OCI-LY7 (cell line): ENCODE results near the gene PTCRA.

Experiments used
- EZH2phosphoT487 ChIP-seq: fragments of 200-600 bp; sonication (generic); IDR thresholded peaks from 2 replicates; pipeline ENCODE4 v1.6.1; 2018; ENCODE audit warnings: low read depth, borderline replicate concordance, mild to moderate bottlenecking, mixed run types, antibody characterized with exemption, low read length, moderate library complexity, mixed read lengths
- TF ChIP-seq, protein P1 (sequence below): fragments of 200-600 bp; sonication (generic); conservative IDR thresholded peaks from 2 replicates; pipeline ENCODE4 v1.5.1; 2014; ENCODE audit warnings: mild to moderate bottlenecking, antibody characterized with exemption, low read length, moderate library complexity, mixed read lengths

DNA sequence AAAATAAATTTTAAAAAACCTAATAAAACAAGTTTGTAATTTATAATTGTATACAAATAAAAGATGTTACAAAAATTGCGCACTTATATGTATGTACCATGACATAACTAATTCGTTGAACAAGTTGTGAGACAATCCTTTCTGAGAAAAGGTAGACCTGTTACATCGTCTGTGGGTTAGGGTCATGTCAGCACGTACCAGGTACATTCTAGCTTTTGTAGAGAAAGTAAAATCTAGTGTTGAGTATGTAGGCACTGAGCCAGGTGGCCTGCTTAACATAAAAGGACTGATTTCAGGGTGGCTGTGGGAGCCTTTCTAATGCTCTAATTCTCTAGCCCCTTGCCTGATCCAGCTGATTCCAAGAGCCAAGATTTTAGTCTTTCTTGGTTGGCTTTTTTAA lies 26.0 kb upstream of the PTCRA start:
- TF ChIP-seq EZH2phosphoT487, result no peak
- TF ChIP-seq, protein P1, sequence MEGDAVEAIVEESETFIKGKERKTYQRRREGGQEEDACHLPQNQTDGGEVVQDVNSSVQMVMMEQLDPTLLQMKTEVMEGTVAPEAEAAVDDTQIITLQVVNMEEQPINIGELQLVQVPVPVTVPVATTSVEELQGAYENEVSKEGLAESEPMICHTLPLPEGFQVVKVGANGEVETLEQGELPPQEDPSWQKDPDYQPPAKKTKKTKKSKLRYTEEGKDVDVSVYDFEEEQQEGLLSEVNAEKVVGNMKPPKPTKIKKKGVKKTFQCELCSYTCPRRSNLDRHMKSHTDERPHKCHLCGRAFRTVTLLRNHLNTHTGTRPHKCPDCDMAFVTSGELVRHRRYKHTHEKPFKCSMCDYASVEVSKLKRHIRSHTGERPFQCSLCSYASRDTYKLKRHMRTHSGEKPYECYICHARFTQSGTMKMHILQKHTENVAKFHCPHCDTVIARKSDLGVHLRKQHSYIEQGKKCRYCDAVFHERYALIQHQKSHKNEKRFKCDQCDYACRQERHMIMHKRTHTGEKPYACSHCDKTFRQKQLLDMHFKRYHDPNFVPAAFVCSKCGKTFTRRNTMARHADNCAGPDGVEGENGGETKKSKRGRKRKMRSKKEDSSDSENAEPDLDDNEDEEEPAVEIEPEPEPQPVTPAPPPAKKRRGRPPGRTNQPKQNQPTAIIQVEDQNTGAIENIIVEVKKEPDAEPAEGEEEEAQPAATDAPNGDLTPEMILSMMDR, result no peak
